ENCODE measurements around the gene AGAP1.

AGAP1 gene

GRCh38 chr2:235903782-235904584 lies 410.1 kb downstream of the AGAP1 start:
- FAIRE-seq (no peak), DNase-seq (ENCODE audit: insufficient read length) (no peak)

GRCh38 chr2:235904585-235904931 lies 410.7 kb downstream of the AGAP1 start:
- DNase-seq (ENCODE audit: insufficient read length) (no peak), FAIRE-seq (no peak)
- TF ChIP-seq POLR2AphosphoS5 (IDR thresholded peaks at IDR 0.05; ENCODE audit: low read depth, low read length), result no peak
- TF ChIP-seq POLR2A (IDR thresholded peaks at IDR 0.05; ENCODE audit: low read depth, low read length), result no peak
- no peak for TF ChIP-seq TAF1 (IDR thresholded peaks at IDR 0.05; ENCODE audit: borderline replicate concordance, low read depth, low read length)

More at GRCh38 chr2:235903782-235904584, 410.1 kb downstream of the AGAP1 start:
- TF ChIP-seq POLR2AphosphoS5 (IDR thresholded peaks at IDR 0.05; ENCODE audit: low read depth, low read length), result no peak
- TF ChIP-seq TAF1 (IDR thresholded peaks at IDR 0.05; ENCODE audit: borderline replicate concordance, low read depth, low read length), result no peak
- TF ChIP-seq POLR2A (IDR thresholded peaks at IDR 0.05; ENCODE audit: low read depth, low read length), result no peak

DNA sequence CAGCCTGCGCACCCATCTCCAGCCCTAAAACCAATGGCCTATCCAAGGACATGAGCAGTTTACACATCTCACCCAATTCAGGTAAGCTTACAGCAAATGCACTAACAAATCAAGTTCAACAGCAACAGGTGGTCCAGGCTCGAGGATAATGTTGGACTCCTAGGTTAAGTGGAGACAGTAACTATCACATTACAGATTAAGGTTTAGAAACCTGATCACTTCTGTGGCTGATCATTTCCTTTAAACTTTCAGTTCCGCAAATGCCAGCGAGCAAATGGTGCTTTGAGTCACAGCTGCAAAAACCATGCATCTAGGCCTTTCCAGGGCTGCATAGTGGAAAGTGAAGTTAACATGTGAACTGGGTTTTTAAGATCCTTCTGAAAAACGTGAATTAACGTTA lies 415.0 kb downstream of the AGAP1 start:
- DNase-seq (ENCODE audit: insufficient read length), result peak; percentile 18
- no peak for FAIRE-seq
- TF ChIP-seq TAF1 (IDR thresholded peaks at IDR 0.05; ENCODE audit: borderline replicate concordance, low read depth, low read length) (no peak), POLR2AphosphoS5 (IDR thresholded peaks at IDR 0.05; ENCODE audit: low read depth, low read length) (no peak), POLR2A (IDR thresholded peaks at IDR 0.05; ENCODE audit: low read depth, low read length) (no peak)

GRCh38 chr2:235909358-235909757 lies 415.5 kb downstream of the AGAP1 start:
- FAIRE-seq (no peak), DNase-seq (ENCODE audit: insufficient read length) (no peak)
- TF ChIP-seq POLR2AphosphoS5 (IDR thresholded peaks at IDR 0.05; ENCODE audit: low read depth, low read length) (no peak), TAF1 (IDR thresholded peaks at IDR 0.05; ENCODE audit: borderline replicate concordance, low read depth, low read length) (no peak), POLR2A (IDR thresholded peaks at IDR 0.05; ENCODE audit: low read depth, low read length) (no peak)

DNA sequence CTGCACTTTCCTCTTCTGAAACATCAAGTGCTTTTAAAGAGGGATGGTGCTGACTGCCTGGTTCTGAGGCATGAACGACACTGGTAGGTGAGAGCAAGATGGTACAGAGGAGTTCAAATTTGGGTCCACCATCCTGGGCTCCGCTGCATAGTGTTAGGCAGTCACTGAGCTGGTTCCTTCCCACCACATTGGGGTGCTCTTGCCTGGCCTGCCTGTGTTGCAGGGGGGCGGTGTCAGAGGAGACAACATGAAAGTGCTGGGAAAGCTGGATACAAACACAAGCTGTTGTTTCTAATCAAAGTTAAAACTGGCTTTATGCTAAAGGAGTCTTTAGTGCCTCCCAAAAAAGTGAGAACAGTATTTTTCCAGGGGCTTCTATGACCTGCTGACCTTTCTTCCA lies 416.2 kb downstream of the AGAP1 start:
- FAIRE-seq (no peak), DNase-seq (ENCODE audit: insufficient read length) (no peak)
- TF ChIP-seq TAF1 (IDR thresholded peaks at IDR 0.05; ENCODE audit: borderline replicate concordance, low read depth, low read length) (no peak), POLR2AphosphoS5 (IDR thresholded peaks at IDR 0.05; ENCODE audit: low read depth, low read length) (no peak), POLR2A (IDR thresholded peaks at IDR 0.05; ENCODE audit: low read depth, low read length) (no peak)

GRCh38 chr2:235911125-235911524 lies 417.3 kb downstream of the AGAP1 start:
- no peak for FAIRE-seq
- no peak for DNase-seq (ENCODE audit: insufficient read length)
- no peak for TF ChIP-seq TAF1 (IDR thresholded peaks at IDR 0.05; ENCODE audit: borderline replicate concordance, low read depth, low read length)
- TF ChIP-seq POLR2AphosphoS5 (IDR thresholded peaks at IDR 0.05; ENCODE audit: low read depth, low read length), result no peak
- TF ChIP-seq POLR2A (IDR thresholded peaks at IDR 0.05; ENCODE audit: low read depth, low read length), result no peak

- TF ChIP-seq POLR2AphosphoS5 (IDR thresholded peaks at IDR 0.05; ENCODE audit: low read depth, low read length) (no peak), TAF1 (IDR thresholded peaks at IDR 0.05; ENCODE audit: borderline replicate concordance, low read depth, low read length) (no peak), POLR2A (IDR thresholded peaks at IDR 0.05; ENCODE audit: low read depth, low read length) (no peak)
- FAIRE-seq, result no peak
- no peak for DNase-seq (ENCODE audit: insufficient read length)
These were observed 417.9 kb downstream of the AGAP1 start for GRCh38 chr2:235911633-235912233.

DNA sequence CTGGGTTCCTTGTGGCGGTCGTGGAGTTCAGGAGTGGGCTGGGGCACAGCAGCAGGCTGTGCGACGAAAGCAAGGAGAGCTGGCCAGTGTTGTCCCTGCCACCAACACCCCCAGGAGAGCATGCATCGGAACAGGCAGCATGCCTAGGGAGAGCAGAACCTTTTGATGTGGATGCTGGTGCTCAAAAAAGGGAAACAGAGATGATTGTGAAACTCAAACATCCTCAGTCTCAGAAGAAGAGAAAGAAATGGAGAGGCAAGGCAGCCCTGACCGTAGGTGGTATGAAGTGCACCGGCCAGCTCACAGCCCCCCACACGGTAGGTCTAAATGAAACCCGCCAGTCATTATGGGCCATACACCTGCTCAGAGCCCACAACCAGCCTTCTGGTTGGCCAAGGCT lies 420.9 kb downstream of the AGAP1 start:
- FAIRE-seq, result no peak
- DNase-seq (ENCODE audit: insufficient read length), result no peak
- TF ChIP-seq POLR2A (IDR thresholded peaks at IDR 0.05; ENCODE audit: low read depth, low read length), result no peak
- TF ChIP-seq POLR2AphosphoS5 (IDR thresholded peaks at IDR 0.05; ENCODE audit: low read depth, low read length), result no peak
- no peak for TF ChIP-seq TAF1 (IDR thresholded peaks at IDR 0.05; ENCODE audit: borderline replicate concordance, low read depth, low read length)

- FAIRE-seq, result no peak
- DNase-seq (ENCODE audit: insufficient read length), result no peak
- TF ChIP-seq POLR2A (IDR thresholded peaks at IDR 0.05; ENCODE audit: low read depth, low read length) (no peak), POLR2AphosphoS5 (IDR thresholded peaks at IDR 0.05; ENCODE audit: low read depth, low read length) (no peak), TAF1 (IDR thresholded peaks at IDR 0.05; ENCODE audit: borderline replicate concordance, low read depth, low read length) (no peak)
These were observed 423.7 kb downstream of the AGAP1 start for GRCh38 chr2:235917506-235917905.

DNA sequence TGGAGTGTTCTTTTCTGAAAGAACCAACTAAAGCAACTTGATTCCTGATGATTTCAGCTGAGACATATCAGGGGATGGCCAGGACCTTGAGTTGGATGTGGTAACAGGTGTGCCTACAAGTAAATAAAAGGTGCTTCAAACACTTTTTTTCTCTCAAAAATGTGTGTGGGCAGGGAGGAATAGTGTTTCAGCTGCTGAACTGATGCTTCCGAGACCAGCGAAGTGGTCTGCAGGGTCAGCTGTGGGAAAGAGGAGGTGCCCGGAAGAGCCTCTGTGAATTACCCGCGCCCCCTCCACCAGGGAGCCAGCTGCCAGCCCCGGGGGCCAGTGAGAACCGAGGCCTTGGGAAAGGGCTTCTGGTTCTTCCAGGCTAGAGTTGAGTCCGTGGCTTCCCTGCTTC lies 425.0 kb downstream of the AGAP1 start:
- TF ChIP-seq TAF1 (IDR thresholded peaks at IDR 0.05; ENCODE audit: borderline replicate concordance, low read depth, low read length) (no peak), POLR2A (IDR thresholded peaks at IDR 0.05; ENCODE audit: low read depth, low read length) (no peak), POLR2AphosphoS5 (IDR thresholded peaks at IDR 0.05; ENCODE audit: low read depth, low read length) (no peak)
- DNase-seq (ENCODE audit: insufficient read length), result no peak
- no peak for FAIRE-seq

- FAIRE-seq (no peak), DNase-seq (ENCODE audit: insufficient read length) (no peak)
- no peak for TF ChIP-seq POLR2AphosphoS5 (IDR thresholded peaks at IDR 0.05; ENCODE audit: low read depth, low read length)
- no peak for TF ChIP-seq POLR2A (IDR thresholded peaks at IDR 0.05; ENCODE audit: low read depth, low read length)
- TF ChIP-seq TAF1 (IDR thresholded peaks at IDR 0.05; ENCODE audit: borderline replicate concordance, low read depth, low read length), result no peak
These were observed 426.5 kb downstream of the AGAP1 start for GRCh38 chr2:235920216-235920865.

Data from GM12892 (cell line).